Measurements from ENCODE around the gene POFUT2. TPM values are rescaled to one million over a fixed set of nuclear protein-coding genes. Genes with fewer than 3 reads are reported as not detected.

The POFUT2 gene
- total RNA-seq, 1 donor from 2014 or later, result 19.4 TPM

- DNase-seq, result no peak
Measured at GRCh38 chr21:45220714-45221490, 66.8 kb downstream of the POFUT2 start.

GRCh38 chr21:45220071-45220481 lies 67.6 kb downstream of the POFUT2 start:
- DNase-seq, result no peak

GRCh38 chr21:45219517-45219916 lies 68.2 kb downstream of the POFUT2 start:
- no peak for DNase-seq

- no peak for DNase-seq
Measured at GRCh38 chr21:45217010-45217409, 70.7 kb downstream of the POFUT2 start.

- DNase-seq, result no peak
Measured at GRCh38 chr21:45215213-45215612, 72.5 kb downstream of the POFUT2 start.

Other genes starting within 250 kb of the POFUT2 start
- 27.0 and 32.0 TPM in 2 replicates for gene ADARB1, start 213.3 kb downstream of the POFUT2 start, total RNA-seq
- 309 and 317 TPM in 2 replicates for gene COL18A1, start 117.3 kb upstream of the POFUT2 start, total RNA-seq

All from dermis blood vessel endothelial cell (primary cell).